Measurements from ENCODE around the gene RERE.
"Not testable (repeated sequence)": the region's sequence is repeated elsewhere in the genome, so short reads cannot be mapped to it uniquely, and the experiment has no call there.

Gene RERE

GRCh38 chr1:8706291-8706690 lies 111.1 kb downstream of the RERE start:
- Histone ChIP-seq H3K9me3 (ENCODE audit: control insufficient read depth, insufficient read depth, low read length) (no peaks in the 10 kb centered on the region), H3K36me3 (ENCODE audit: control insufficient read depth, insufficient read depth, low read length) (no peaks in the 10 kb centered on the region), H3K27me3 (ENCODE audit: control insufficient read depth, insufficient read depth, low read length) (no peaks in the 10 kb centered on the region), H3K9ac (ENCODE audit: low read depth, low read length) (no peak overlapping the region), H3K4me3 (ENCODE audit: low read depth, low read length) (no peak overlapping the region), H3K4me1 (ENCODE audit: control insufficient read depth, insufficient read depth, low read length) (peaks cover 16% of the 10 kb centered on the region)

GRCh38 chr1:8704866-8705506 lies 112.5 kb downstream of the RERE start:
- Histone ChIP-seq H3K4me1 (ENCODE audit: control insufficient read depth, insufficient read depth, low read length) (peaks cover 26% of the 10 kb centered on the region), H3K9me3 (ENCODE audit: control insufficient read depth, insufficient read depth, low read length) (no peaks in the 10 kb centered on the region), H3K4me3 (ENCODE audit: low read depth, low read length) (no peak overlapping the region)

GRCh38 chr1:8702850-8703810 lies 114.3 kb downstream of the RERE start:
- Histone ChIP-seq H3K4me3 (ENCODE audit: low read depth, low read length) (peak overlapping the region; percentile 71), H3K9me3 (ENCODE audit: control insufficient read depth, insufficient read depth, low read length) (no peaks in the 10 kb centered on the region), H3K36me3 (ENCODE audit: control insufficient read depth, insufficient read depth, low read length) (no peaks in the 10 kb centered on the region), H3K4me1 (ENCODE audit: control insufficient read depth, insufficient read depth, low read length) (peaks cover 26% of the 10 kb centered on the region), H3K9ac (ENCODE audit: low read depth, low read length) (peak overlapping the region; percentile 88), H3K27me3 (ENCODE audit: control insufficient read depth, insufficient read depth, low read length) (no peaks in the 10 kb centered on the region)

More at GRCh38 chr1:8704866-8705506, 112.5 kb downstream of the RERE start:
- Histone ChIP-seq H3K9ac (ENCODE audit: low read depth, low read length) (no peak overlapping the region), H3K27me3 (ENCODE audit: control insufficient read depth, insufficient read depth, low read length) (no peaks in the 10 kb centered on the region), H3K36me3 (ENCODE audit: control insufficient read depth, insufficient read depth, low read length) (no peaks in the 10 kb centered on the region)

- H3K27me3 ChIP-seq (ENCODE audit: control insufficient read depth, insufficient read depth, low read length): no peaks in the 10 kb centered on the region
- H3K4me3 ChIP-seq (ENCODE audit: low read depth, low read length): peak overlapping the region; percentile 71
- no peaks in the 10 kb centered on the region for H3K9me3 ChIP-seq (ENCODE audit: control insufficient read depth, insufficient read depth, low read length)
- peak overlapping the region; percentile 88 for H3K9ac ChIP-seq (ENCODE audit: low read depth, low read length)
- no peaks in the 10 kb centered on the region for H3K36me3 ChIP-seq (ENCODE audit: control insufficient read depth, insufficient read depth, low read length)
- peaks cover 26% of the 10 kb centered on the region for H3K4me1 ChIP-seq (ENCODE audit: control insufficient read depth, insufficient read depth, low read length)
Observed at GRCh38 chr1:8702472-8702849, 115.0 kb downstream of the RERE start.

GRCh38 chr1:8701794-8702471 lies 115.5 kb downstream of the RERE start:
- Histone ChIP-seq H3K4me1 (ENCODE audit: control insufficient read depth, insufficient read depth, low read length) (peaks cover 26% of the 10 kb centered on the region), H3K36me3 (ENCODE audit: control insufficient read depth, insufficient read depth, low read length) (no peaks in the 10 kb centered on the region), H3K27me3 (ENCODE audit: control insufficient read depth, insufficient read depth, low read length) (no peaks in the 10 kb centered on the region), H3K9me3 (ENCODE audit: control insufficient read depth, insufficient read depth, low read length) (no peaks in the 10 kb centered on the region), H3K4me3 (ENCODE audit: low read depth, low read length) (peak overlapping the region; percentile 71), H3K9ac (ENCODE audit: low read depth, low read length) (peak overlapping the region; percentile 88)

- H3K9me3 ChIP-seq (ENCODE audit: control insufficient read depth, insufficient read depth, low read length): no peaks in the 10 kb centered on the region
- peaks cover 23% of the 10 kb centered on the region for H3K4me1 ChIP-seq (ENCODE audit: control insufficient read depth, insufficient read depth, low read length)
- no peak overlapping the region for H3K9ac ChIP-seq (ENCODE audit: low read depth, low read length)
- no peaks in the 10 kb centered on the region for H3K27me3 ChIP-seq (ENCODE audit: control insufficient read depth, insufficient read depth, low read length)
- no peak overlapping the region for H3K4me3 ChIP-seq (ENCODE audit: low read depth, low read length)
- no peaks in the 10 kb centered on the region for H3K36me3 ChIP-seq (ENCODE audit: control insufficient read depth, insufficient read depth, low read length)
Observed at GRCh38 chr1:8699679-8700078, 117.8 kb downstream of the RERE start.

- Histone ChIP-seq H3K27me3 (ENCODE audit: control insufficient read depth, insufficient read depth, low read length) (no peaks in the 10 kb centered on the region), H3K9me3 (ENCODE audit: control insufficient read depth, insufficient read depth, low read length) (no peaks in the 10 kb centered on the region), H3K9ac (ENCODE audit: low read depth, low read length) (no peak overlapping the region), H3K4me1 (ENCODE audit: control insufficient read depth, insufficient read depth, low read length) (peaks cover 16% of the 10 kb centered on the region), H3K4me3 (ENCODE audit: low read depth, low read length) (no peak overlapping the region), H3K36me3 (ENCODE audit: control insufficient read depth, insufficient read depth, low read length) (no peaks in the 10 kb centered on the region)
Observed at GRCh38 chr1:8698937-8699447, 118.4 kb downstream of the RERE start.

GRCh38 chr1:8698012-8698630 lies 119.3 kb downstream of the RERE start:
- no peak overlapping the region for H3K4me3 ChIP-seq (ENCODE audit: low read depth, low read length)
- no peaks in the 10 kb centered on the region for H3K9me3 ChIP-seq (ENCODE audit: control insufficient read depth, insufficient read depth, low read length)
- H3K9ac ChIP-seq (ENCODE audit: low read depth, low read length): no peak overlapping the region
- H3K36me3 ChIP-seq (ENCODE audit: control insufficient read depth, insufficient read depth, low read length): no peaks in the 10 kb centered on the region
- H3K4me1 ChIP-seq (ENCODE audit: control insufficient read depth, insufficient read depth, low read length): peaks cover 14% of the 10 kb centered on the region
- H3K27me3 ChIP-seq (ENCODE audit: control insufficient read depth, insufficient read depth, low read length): no peaks in the 10 kb centered on the region

GRCh38 chr1:8695442-8695841 lies 122.0 kb downstream of the RERE start:
- H3K9me3 ChIP-seq (ENCODE audit: control insufficient read depth, insufficient read depth, low read length); H3K36me3 ChIP-seq (ENCODE audit: control insufficient read depth, insufficient read depth, low read length); H3K4me3 ChIP-seq (ENCODE audit: low read depth, low read length); H3K4me1 ChIP-seq (ENCODE audit: control insufficient read depth, insufficient read depth, low read length); H3K27me3 ChIP-seq (ENCODE audit: control insufficient read depth, insufficient read depth, low read length); H3K9ac ChIP-seq (ENCODE audit: low read depth, low read length): not testable (repeated sequence)

GRCh38 chr1:8693107-8693506 lies 124.3 kb downstream of the RERE start:
- Histone ChIP-seq H3K9me3 (ENCODE audit: control insufficient read depth, insufficient read depth, low read length) (no peaks in the 10 kb centered on the region), H3K9ac (ENCODE audit: low read depth, low read length) (no peak overlapping the region), H3K36me3 (ENCODE audit: control insufficient read depth, insufficient read depth, low read length) (no peaks in the 10 kb centered on the region), H3K27me3 (ENCODE audit: control insufficient read depth, insufficient read depth, low read length) (no peaks in the 10 kb centered on the region), H3K4me3 (ENCODE audit: low read depth, low read length) (no peak overlapping the region), H3K4me1 (ENCODE audit: control insufficient read depth, insufficient read depth, low read length) (peaks cover 8% of the 10 kb centered on the region)

GRCh38 chr1:8691662-8692061 lies 125.8 kb downstream of the RERE start:
- Histone ChIP-seq H3K36me3 (ENCODE audit: control insufficient read depth, insufficient read depth, low read length) (no peaks in the 10 kb centered on the region), H3K9me3 (ENCODE audit: control insufficient read depth, insufficient read depth, low read length) (no peaks in the 10 kb centered on the region), H3K4me1 (ENCODE audit: control insufficient read depth, insufficient read depth, low read length) (peaks cover 8% of the 10 kb centered on the region), H3K9ac (ENCODE audit: low read depth, low read length) (no peak overlapping the region), H3K27me3 (ENCODE audit: control insufficient read depth, insufficient read depth, low read length) (no peaks in the 10 kb centered on the region), H3K4me3 (ENCODE audit: low read depth, low read length) (no peak overlapping the region)
